ENCODE data around the gene PTPRA. TPM values are rescaled to one million over a fixed set of nuclear protein-coding genes. Genes with fewer than 3 reads are reported as not detected.

The PTPRA gene
- total and polyA plus RNA-seq, 4 donors = 8.7 to 24.3 (median 15.7) TPM

- Histone ChIP-seq H3K9me3 (ENCODE audit: control insufficient read depth in 4 of 4, low read length in 3 of 4) (no peaks in the 10 kb centered on the region), H3K27me3 (ENCODE audit: control insufficient read depth in 4 of 4, insufficient read depth in 4 of 4, low read length in 3 of 4) (no peaks in the 10 kb centered on the region), H3K4me1 (ENCODE audit: control insufficient read depth in 4 of 4, insufficient read depth in 4 of 4, low read length in 3 of 4) (peaks cover 0 to 27% (median 16%) of the 10 kb centered on the region in 4 donors), H3K9ac (ENCODE audit: low read depth in 1 of 2, low read length in 2 of 2) (no peak overlapping the region), H3K4me3 (ENCODE audit: low read depth in 1 of 3, low read length in 3 of 3) (no peak overlapping the region), H3K36me3 (ENCODE audit: control insufficient read depth in 4 of 4, insufficient read depth in 3 of 4, low read depth in 1 of 4, low read length in 3 of 4) (peaks cover 9 to 27% (median 18%) of the 10 kb centered on the region in 4 donors), H3K27ac (ENCODE audit: low read depth in 1 of 2, low read length in 2 of 2) (no peak overlapping the region)
- WGBS = 90% methylated on average over 14 of the region's 14 CpGs
- TF ChIP-seq, protein P1, sequence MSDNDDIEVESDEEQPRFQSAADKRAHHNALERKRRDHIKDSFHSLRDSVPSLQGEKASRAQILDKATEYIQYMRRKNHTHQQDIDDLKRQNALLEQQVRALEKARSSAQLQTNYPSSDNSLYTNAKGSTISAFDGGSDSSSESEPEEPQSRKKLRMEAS (IDR thresholded peaks at IDR 0.05) = no peak
- TF ChIP-seq FOXA2 (IDR thresholded peaks at IDR 0.05) = no peak
- TF ChIP-seq RAD21 (IDR thresholded peaks at IDR 0.05) = no peak
- TF ChIP-seq SP1 (IDR thresholded peaks at IDR 0.05) = no peak
- TF ChIP-seq FOXA1 (IDR thresholded peaks at IDR 0.05) = no peak
- no peak for DNase-seq (ENCODE audit: low spot score)
Measured at GRCh38 chr20:3047486-3048419, 174.5 kb downstream of the PTPRA start.

DNA sequence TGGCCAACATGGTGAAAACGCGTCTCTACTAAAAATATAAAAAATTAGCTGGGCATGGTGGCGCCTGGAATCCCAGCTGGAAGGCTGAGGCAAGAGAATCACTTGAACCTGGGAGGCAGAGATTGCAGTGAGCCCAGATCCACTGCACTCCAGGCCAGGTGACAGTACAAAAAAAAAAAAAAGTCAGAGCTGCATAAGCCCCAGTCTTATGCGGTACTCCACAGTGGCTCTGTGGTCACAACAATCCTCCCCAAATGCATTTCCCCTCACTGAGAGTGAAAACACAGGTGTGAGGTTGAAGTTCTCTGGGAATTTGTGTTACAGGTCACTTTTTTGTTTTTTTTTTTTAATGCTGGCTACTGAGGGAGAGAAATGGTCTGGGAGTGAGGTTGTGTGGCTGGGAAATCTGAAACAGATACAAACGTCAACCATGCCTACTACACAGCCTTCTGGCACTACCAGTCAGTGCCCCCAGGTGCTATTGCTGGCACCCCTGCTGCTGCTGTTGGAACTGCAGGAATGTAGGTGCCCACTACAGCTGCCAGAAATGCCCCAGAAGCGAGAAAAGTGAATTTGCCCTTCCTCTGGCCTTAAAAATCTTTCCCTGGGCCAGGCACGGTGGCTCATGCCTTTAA lies 178.2 kb downstream of the PTPRA start:
- H3K9ac ChIP-seq (ENCODE audit: low read depth in 1 of 2, low read length in 2 of 2) = no peak overlapping the region
- peaks cover 9 to 27% (median 18%) of the 10 kb centered on the region in 4 donors for H3K36me3 ChIP-seq (ENCODE audit: control insufficient read depth in 4 of 4, insufficient read depth in 3 of 4, low read depth in 1 of 4, low read length in 3 of 4)
- 76% methylated on average over 7 of the region's 7 CpGs for WGBS
- no peak for DNase-seq (ENCODE audit: low spot score)
- no peak overlapping the region for H3K4me3 ChIP-seq (ENCODE audit: low read depth in 1 of 3, low read length in 3 of 3)
- no peak overlapping the region for H3K27ac ChIP-seq (ENCODE audit: low read depth in 1 of 2, low read length in 2 of 2)
- H3K27me3 ChIP-seq (ENCODE audit: control insufficient read depth in 4 of 4, insufficient read depth in 4 of 4, low read length in 3 of 4) = no peaks in the 10 kb centered on the region
- no peak for TF ChIP-seq RAD21 (IDR thresholded peaks at IDR 0.05)
- TF ChIP-seq HNF4A (conservative IDR thresholded peaks at IDR 0.05) = no peak
- TF ChIP-seq, protein P2, sequence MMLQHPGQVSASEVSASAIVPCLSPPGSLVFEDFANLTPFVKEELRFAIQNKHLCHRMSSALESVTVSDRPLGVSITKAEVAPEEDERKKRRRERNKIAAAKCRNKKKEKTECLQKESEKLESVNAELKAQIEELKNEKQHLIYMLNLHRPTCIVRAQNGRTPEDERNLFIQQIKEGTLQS (IDR thresholded peaks at IDR 0.05) = no peak
- TF ChIP-seq, protein P1 (IDR thresholded peaks at IDR 0.05) = no peak
- TF ChIP-seq REST (IDR thresholded peaks at IDR 0.05) = no peak
- no peak for TF ChIP-seq JUND (IDR thresholded peaks at IDR 0.05)
- TF ChIP-seq GABPA (IDR thresholded peaks at IDR 0.05 in 1 of 2, conservative IDR thresholded peaks at IDR 0.05 in 1 of 2) = no peak
- no peak for TF ChIP-seq RXRA (IDR thresholded peaks at IDR 0.05)
- TF ChIP-seq HNF4G (IDR thresholded peaks at IDR 0.05) = no peak
- TF ChIP-seq FOXA2 (IDR thresholded peaks at IDR 0.05) = no peak
- TF ChIP-seq, protein P3, sequence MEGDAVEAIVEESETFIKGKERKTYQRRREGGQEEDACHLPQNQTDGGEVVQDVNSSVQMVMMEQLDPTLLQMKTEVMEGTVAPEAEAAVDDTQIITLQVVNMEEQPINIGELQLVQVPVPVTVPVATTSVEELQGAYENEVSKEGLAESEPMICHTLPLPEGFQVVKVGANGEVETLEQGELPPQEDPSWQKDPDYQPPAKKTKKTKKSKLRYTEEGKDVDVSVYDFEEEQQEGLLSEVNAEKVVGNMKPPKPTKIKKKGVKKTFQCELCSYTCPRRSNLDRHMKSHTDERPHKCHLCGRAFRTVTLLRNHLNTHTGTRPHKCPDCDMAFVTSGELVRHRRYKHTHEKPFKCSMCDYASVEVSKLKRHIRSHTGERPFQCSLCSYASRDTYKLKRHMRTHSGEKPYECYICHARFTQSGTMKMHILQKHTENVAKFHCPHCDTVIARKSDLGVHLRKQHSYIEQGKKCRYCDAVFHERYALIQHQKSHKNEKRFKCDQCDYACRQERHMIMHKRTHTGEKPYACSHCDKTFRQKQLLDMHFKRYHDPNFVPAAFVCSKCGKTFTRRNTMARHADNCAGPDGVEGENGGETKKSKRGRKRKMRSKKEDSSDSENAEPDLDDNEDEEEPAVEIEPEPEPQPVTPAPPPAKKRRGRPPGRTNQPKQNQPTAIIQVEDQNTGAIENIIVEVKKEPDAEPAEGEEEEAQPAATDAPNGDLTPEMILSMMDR (IDR thresholded peaks at IDR 0.05; ENCODE audit: low read depth, low read length, missing input control) = no peak
- TF ChIP-seq ZBTB33 (IDR thresholded peaks at IDR 0.05) = no peak
- TF ChIP-seq NR2F2 (IDR thresholded peaks at IDR 0.05) = no peak
- no peak for TF ChIP-seq TAF1 (conservative IDR thresholded peaks at IDR 0.05)
- TF ChIP-seq SP1 (IDR thresholded peaks at IDR 0.05) = no peak
- H3K9me3 ChIP-seq (ENCODE audit: control insufficient read depth in 4 of 4, low read length in 3 of 4) = no peaks in the 10 kb centered on the region
- H3K4me1 ChIP-seq (ENCODE audit: control insufficient read depth in 4 of 4, insufficient read depth in 4 of 4, low read length in 3 of 4) = peaks cover 0 to 16% (median 10%) of the 10 kb centered on the region in 4 donors
